GM12873 (cell line): ENCODE measurements around the gene PPP1R9B.

Experiments used
- TF ChIP-seq, protein P1 (sequence below): IDR thresholded peaks from 2 replicates; pipeline ENCODE4 v1.5.1; 2012; ENCODE audit warnings: low read depth, mild to moderate bottlenecking, moderate library complexity, low read length, control low read depth; ENCODE audit not compliant: insufficient read depth; ENCODE audit errors: missing control alignments

The PPP1R9B gene

DNA sequence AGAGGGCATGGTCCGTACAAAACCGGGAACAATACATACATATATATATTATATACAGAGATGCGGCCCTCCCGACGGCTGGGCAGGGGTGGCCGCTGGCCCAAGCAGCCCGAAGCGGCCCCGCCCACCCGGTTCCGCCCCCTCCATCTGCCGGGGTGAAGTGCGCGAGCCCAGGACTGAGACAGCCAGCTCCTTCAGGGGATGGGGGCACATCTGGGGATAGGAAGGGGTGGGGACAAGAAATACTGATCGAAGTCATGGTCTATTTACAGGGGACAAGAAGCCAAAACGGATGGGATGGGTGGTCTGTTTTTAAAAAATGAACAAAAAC is 16.7 kb downstream of the PPP1R9B start:
- TF ChIP-seq, protein P1, sequence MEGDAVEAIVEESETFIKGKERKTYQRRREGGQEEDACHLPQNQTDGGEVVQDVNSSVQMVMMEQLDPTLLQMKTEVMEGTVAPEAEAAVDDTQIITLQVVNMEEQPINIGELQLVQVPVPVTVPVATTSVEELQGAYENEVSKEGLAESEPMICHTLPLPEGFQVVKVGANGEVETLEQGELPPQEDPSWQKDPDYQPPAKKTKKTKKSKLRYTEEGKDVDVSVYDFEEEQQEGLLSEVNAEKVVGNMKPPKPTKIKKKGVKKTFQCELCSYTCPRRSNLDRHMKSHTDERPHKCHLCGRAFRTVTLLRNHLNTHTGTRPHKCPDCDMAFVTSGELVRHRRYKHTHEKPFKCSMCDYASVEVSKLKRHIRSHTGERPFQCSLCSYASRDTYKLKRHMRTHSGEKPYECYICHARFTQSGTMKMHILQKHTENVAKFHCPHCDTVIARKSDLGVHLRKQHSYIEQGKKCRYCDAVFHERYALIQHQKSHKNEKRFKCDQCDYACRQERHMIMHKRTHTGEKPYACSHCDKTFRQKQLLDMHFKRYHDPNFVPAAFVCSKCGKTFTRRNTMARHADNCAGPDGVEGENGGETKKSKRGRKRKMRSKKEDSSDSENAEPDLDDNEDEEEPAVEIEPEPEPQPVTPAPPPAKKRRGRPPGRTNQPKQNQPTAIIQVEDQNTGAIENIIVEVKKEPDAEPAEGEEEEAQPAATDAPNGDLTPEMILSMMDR, result no peak

DNA sequence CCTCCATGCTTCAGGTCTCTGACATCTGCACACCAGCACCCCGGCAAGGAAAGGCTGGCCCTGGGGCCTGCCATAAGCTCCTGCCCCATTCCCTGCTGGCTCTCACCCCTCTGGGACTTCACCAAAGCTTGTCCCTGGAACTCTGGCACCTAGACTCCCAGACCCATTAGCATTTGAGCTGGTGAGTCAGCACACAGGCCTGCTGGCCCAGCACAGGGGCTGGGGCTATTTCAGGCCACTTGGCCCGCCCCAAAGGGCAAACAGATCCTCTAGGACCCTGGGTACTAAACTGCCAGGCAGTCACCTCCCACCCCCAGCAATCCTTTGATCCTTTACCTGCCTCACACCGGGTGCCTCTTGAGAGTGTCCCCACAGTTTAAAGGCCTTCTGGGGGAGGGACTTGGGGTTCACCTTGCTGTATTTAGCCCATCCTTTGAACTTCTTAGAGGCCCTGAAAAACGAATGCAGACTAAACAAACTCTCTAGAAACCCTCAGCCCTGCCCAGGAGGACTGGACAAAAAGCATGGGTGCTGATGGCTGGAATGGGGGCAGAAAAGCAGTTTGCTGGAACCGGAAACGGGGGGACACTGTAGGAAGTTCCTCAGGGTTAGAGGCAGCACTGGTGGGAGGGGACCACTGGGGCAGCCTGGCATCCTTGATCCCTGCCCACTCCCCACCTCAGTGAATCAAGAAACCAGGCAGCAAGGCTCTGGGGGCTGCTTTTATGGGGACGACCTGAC is 17.3 kb downstream of the PPP1R9B start:
- TF ChIP-seq, protein P1, result no peak

DNA sequence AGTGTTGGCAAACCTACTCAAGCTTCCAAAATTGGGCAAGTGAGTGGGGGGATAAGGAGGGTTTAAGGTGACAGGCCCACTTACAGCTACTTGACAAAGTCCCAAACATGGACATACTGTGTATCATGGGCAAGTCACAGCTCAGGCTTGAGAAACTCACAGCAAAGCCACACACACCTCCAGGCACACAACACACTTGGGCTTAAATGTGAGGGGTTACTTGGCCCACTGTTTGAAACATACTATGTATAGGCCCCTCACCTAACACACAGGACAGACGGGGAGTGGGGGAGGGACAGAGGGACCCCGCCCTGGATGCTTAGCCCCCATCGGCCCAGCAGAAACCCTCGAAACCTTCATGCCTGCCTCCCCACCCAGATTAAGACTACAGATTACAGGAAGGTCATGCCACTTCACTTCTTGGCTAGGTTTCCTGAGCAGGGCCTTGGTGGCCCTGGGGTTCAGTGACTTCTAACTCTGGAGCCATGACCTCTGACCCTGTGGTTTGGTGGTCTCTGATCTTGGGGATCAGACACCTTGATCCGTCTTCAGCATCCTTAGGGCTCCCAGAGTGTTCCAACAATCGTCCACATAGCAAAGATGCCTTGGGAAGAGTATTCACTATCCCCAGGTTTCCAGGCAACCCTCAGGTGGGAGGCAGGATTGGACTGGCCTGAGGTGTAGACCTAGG is 18.2 kb downstream of the PPP1R9B start:
- TF ChIP-seq, protein P1, result no peak

DNA sequence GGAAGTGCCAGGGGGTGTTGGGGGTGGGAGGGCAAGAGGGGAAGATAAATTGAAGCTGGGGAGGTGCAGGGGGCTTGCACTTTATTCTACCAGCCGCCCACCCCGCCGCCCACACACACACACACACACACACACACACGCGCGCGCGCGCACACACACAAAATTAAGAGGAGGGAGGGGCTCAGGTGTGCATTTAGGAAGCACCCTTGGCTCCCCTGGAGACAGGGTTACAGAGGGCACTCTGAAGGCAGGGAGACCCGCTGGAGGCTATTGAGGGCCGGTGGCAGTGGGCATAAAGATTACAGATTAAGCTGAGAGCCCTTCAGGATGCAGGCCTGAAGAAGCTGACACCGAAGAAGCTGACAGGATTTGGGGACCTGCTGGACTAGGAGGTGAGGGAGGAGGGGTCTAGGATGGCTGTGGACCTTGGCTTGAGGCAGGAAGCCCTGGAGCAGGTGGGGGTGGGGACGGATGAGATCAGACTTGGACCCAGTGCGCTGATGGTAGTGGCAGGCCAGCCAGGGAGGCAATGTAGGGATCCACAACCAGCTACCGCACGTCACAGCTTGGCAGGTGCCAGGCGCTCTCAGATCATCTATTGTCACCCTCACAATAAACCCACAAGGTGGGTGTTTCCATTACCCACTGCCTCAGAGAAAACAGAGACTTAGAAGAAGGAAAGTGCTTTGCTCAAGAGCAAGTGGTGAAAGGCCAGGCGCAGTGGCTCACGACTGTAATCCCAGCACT is 19.7 kb downstream of the PPP1R9B start:
- TF ChIP-seq, protein P1, result no peak

DNA sequence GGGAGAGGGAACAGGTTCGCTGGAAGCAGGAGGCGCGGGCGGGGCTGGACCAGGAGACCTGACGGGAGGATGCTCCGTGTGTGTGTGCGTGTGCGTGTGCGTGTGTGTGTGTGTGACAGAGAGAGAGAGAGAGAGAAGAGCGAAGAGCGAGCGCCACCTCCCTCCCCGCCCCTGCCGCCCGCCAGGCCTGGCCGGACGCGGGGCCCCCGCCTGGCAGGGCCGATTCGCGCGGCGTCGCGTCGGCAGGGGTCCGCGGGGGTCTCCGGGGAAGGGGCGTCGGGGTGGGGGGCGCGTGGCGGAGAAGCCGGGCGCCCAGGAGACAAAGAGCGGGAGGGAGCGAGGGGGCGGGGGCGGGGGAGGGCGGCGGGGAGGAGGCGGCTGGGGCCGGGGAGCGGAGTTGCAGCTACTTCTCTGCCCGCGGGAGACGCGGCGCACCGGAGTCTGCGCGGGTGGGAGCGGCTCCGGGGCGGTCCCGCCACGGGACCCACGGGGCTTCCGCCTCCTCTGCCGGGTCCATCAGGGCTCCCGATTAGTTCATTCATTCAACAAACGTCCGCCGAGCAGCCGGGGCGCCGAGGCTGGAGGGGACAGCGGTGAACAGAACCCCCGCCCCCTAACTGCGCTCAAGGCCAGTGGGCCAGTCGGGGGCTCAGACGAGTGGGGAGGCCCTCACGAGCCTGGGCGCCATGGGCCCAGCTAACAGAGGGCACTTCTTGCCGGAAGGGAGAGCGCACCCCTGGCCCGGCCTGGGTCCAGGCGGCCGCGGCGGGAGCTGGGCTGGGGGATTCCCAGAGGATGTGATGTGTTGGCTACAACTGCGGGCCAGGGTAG is 20.5 kb downstream of the PPP1R9B start, which contains the start of gene SAMD14:
Gene SAMD14 (minus strand): TSS at position 433 of the 831 bp plus-strand sequence. CDS start 5,201 bp downstream, outside the sequence.
- TF ChIP-seq, protein P1, result no peak

DNA sequence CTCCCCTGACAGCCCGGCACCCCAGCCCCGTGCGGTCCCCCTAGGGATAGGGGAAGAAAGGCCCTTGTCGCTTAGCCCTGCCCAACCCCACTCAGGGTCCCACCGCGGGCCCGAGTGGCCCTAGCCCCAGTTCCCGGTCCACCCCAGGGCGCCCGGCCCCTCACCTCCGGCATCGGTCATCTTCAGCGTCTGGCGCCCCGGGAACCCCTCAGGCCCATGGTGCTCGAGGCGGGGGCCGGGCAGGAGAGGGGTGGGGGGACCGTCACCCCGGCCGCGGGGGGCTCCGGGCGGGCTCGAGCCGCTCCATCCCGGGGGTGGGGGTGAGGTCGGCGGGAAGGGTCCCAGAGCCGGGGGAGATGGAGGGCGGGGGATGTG is 21.1 kb downstream of the PPP1R9B start:
- TF ChIP-seq, protein P1, result no peak
